Mucosa of stomach (tissue), 1 donor: ENCODE data around the gene HSH2D.
A peak's percentile ranks its signal among the peaks of the same experiment; 100 is the strongest.
"Not testable (repeated sequence)": the region's sequence is repeated elsewhere in the genome, so short reads cannot be mapped to it uniquely, and the experiment has no call there.

Experiments used
- H3K27me3 ChIP-seq: one replicate; pipeline ENCODE4 v1.7.0; 2013; ENCODE audit warnings: mild to moderate bottlenecking, low read length; ENCODE audit not compliant: control insufficient read depth, insufficient read depth
- H3K36me3 ChIP-seq: one replicate; pipeline ENCODE4 v1.7.0; 2013; ENCODE audit warnings: low read length; ENCODE audit not compliant: control insufficient read depth, insufficient read depth
- H3K4me1 ChIP-seq: one replicate; pipeline ENCODE4 v1.7.0; 2013; ENCODE audit warnings: mild to moderate bottlenecking, low read length; ENCODE audit not compliant: control insufficient read depth, insufficient read depth
- H3K4me3 ChIP-seq: one replicate; pipeline ENCODE4 v1.7.0; 2013; ENCODE audit warnings: low read length
- H3K9ac ChIP-seq: one replicate; pipeline ENCODE4 v1.7.0; 2013; ENCODE audit warnings: mild to moderate bottlenecking, low read length, moderate library complexity
- H3K9me3 ChIP-seq: one replicate; pipeline ENCODE4 v1.7.0; 2013; ENCODE audit warnings: mild to moderate bottlenecking, low read length, moderate library complexity; ENCODE audit not compliant: control insufficient read depth
- donor health status: Pancreatic carcinoma.

HSH2D gene

GRCh38 chr19:16143399-16144215 is at the start of gene HSH2D:
Gene HSH2D, plus strand, starts transcription at chr19:16143685. Its CDS starts 5,066 bp downstream, at chr19:16148751.
- H3K36me3 ChIP-seq: no peaks in the 10 kb centered on the region
- peak within 1 kb of the TSS; percentile 83 for H3K9ac ChIP-seq
- peaks cover 23% of the 10 kb centered on the region for H3K4me1 ChIP-seq
- no peaks in the 10 kb centered on the region for H3K9me3 ChIP-seq
- H3K27me3 ChIP-seq: no peaks in the 10 kb centered on the region
- H3K4me3 ChIP-seq: peak within 1 kb of the TSS; percentile 72

GRCh38 chr19:16094360-16095070 is 49.0 kb upstream of the HSH2D start:
- peaks cover 3% of the 10 kb centered on the region for H3K4me1 ChIP-seq

GRCh38 chr19:16095071-16095571 is 48.4 kb upstream of the HSH2D start:
- Histone ChIP-seq H3K4me3 (no peak overlapping the region), H3K4me1 (no peaks in the 10 kb centered on the region), H3K36me3 (peaks cover 27% of the 10 kb centered on the region), H3K9ac (no peak overlapping the region), H3K9me3 (no peaks in the 10 kb centered on the region), H3K27me3 (no peaks in the 10 kb centered on the region)

More at GRCh38 chr19:16094360-16095070, 49.0 kb upstream of the HSH2D start:
- Histone ChIP-seq H3K9ac (no peak overlapping the region), H3K27me3 (no peaks in the 10 kb centered on the region), H3K4me3 (no peak overlapping the region), H3K36me3 (peaks cover 28% of the 10 kb centered on the region), H3K9me3 (no peaks in the 10 kb centered on the region)

- H3K9me3 ChIP-seq: no peaks in the 10 kb centered on the region
- no peaks in the 10 kb centered on the region for H3K4me1 ChIP-seq
- peaks cover 18% of the 10 kb centered on the region for H3K36me3 ChIP-seq
- no peak overlapping the region for H3K9ac ChIP-seq
- H3K4me3 ChIP-seq: no peak overlapping the region
- no peaks in the 10 kb centered on the region for H3K27me3 ChIP-seq
These were observed 47.1 kb upstream of the HSH2D start for GRCh38 chr19:16096280-16096855.

- H3K4me3 ChIP-seq: no peak overlapping the region
- H3K27me3 ChIP-seq: no peaks in the 10 kb centered on the region
- H3K4me1 ChIP-seq: no peaks in the 10 kb centered on the region
- no peaks in the 10 kb centered on the region for H3K9me3 ChIP-seq
- peaks cover 14% of the 10 kb centered on the region for H3K36me3 ChIP-seq
- H3K9ac ChIP-seq: no peak overlapping the region
These were observed 45.1 kb upstream of the HSH2D start for GRCh38 chr19:16098416-16098768.

- no peak overlapping the region for H3K9ac ChIP-seq
- peaks cover 14% of the 10 kb centered on the region for H3K36me3 ChIP-seq
- no peaks in the 10 kb centered on the region for H3K27me3 ChIP-seq
- no peak overlapping the region for H3K4me3 ChIP-seq
- H3K4me1 ChIP-seq: no peaks in the 10 kb centered on the region
- H3K9me3 ChIP-seq: no peaks in the 10 kb centered on the region
These were observed 44.7 kb upstream of the HSH2D start for GRCh38 chr19:16098821-16099220.

- H3K4me1 ChIP-seq, H3K9ac ChIP-seq, H3K9me3 ChIP-seq, H3K4me3 ChIP-seq, H3K27me3 ChIP-seq: not testable (repeated sequence)
- peaks cover 12% of the 10 kb centered on the region for H3K36me3 ChIP-seq
These were observed 44.0 kb upstream of the HSH2D start for GRCh38 chr19:16099314-16099965.

- H3K9me3 ChIP-seq: no peaks in the 10 kb centered on the region
- H3K4me3 ChIP-seq: no peak overlapping the region
- H3K36me3 ChIP-seq: peaks cover 2% of the 10 kb centered on the region
- no peaks in the 10 kb centered on the region for H3K27me3 ChIP-seq
- H3K4me1 ChIP-seq: no peaks in the 10 kb centered on the region
- no peak overlapping the region for H3K9ac ChIP-seq
These were observed 43.0 kb upstream of the HSH2D start for GRCh38 chr19:16100524-16100923.

GRCh38 chr19:16104722-16105121 is 38.8 kb upstream of the HSH2D start:
- no peaks in the 10 kb centered on the region for H3K4me1 ChIP-seq
- no peak overlapping the region for H3K4me3 ChIP-seq
- no peaks in the 10 kb centered on the region for H3K9me3 ChIP-seq
- no peak overlapping the region for H3K9ac ChIP-seq
- H3K36me3 ChIP-seq: no peaks in the 10 kb centered on the region
- H3K27me3 ChIP-seq: no peaks in the 10 kb centered on the region

GRCh38 chr19:16106121-16106520 is 37.4 kb upstream of the HSH2D start:
- peaks cover 5% of the 10 kb centered on the region for H3K4me1 ChIP-seq
- no peak overlapping the region for H3K4me3 ChIP-seq
- H3K9ac ChIP-seq: no peak overlapping the region
- no peaks in the 10 kb centered on the region for H3K9me3 ChIP-seq
- H3K36me3 ChIP-seq: no peaks in the 10 kb centered on the region
- H3K27me3 ChIP-seq: no peaks in the 10 kb centered on the region

GRCh38 chr19:16111160-16111908 is 32.2 kb upstream of the HSH2D start, which contains the start of gene RAB8A:
Gene RAB8A, plus strand, starts transcription at chr19:16111889. Its CDS starts 13 bp downstream, at chr19:16111902.
- Histone ChIP-seq H3K36me3 (no peaks in the 10 kb centered on the region), H3K4me1 (peaks cover 19% of the 10 kb centered on the region), H3K4me3 (peak within 1 kb of the TSS; percentile 91), H3K27me3 (no peaks in the 10 kb centered on the region), H3K9me3 (no peaks in the 10 kb centered on the region), H3K9ac (peak within 1 kb of the TSS; percentile 99)
